ENCODE measurements around the gene ADAP1.

The ADAP1 gene

GRCh38 chr7:972676-973309 lies 18.3 kb upstream of the ADAP1 start:
- Histone ChIP-seq H3K9me3 (ENCODE audit: control insufficient read depth, insufficient read depth, low read length) (no peaks in the 10 kb centered on the region), H3K4me1 (ENCODE audit: control insufficient read depth, insufficient read depth, low read length) (peaks cover 2% of the 10 kb centered on the region; the same call in 1 of the 2 replicates), H3K27ac (ENCODE audit: low read length) (no peak overlapping the region), H3K27me3 (ENCODE audit: control insufficient read depth, insufficient read depth, low read length) (no peaks in the 10 kb centered on the region), H3K4me3 (ENCODE audit: low read length) (no peak overlapping the region), H3K36me3 (ENCODE audit: control insufficient read depth, insufficient read depth, low read length) (peaks cover 19% of the 10 kb centered on the region)
- 100% methylated on average over 1 of the region's 10 CpGs for WGBS (ENCODE audit: insufficient coverage, insufficient read length)
- no peak for DNase-seq (ENCODE audit: low read depth, low spot score)

GRCh38 chr7:972110-972509 lies 17.6 kb upstream of the ADAP1 start:
- DNase-seq (ENCODE audit: low read depth, low spot score) = no peak
- Histone ChIP-seq H3K4me3 (ENCODE audit: low read length) (no peak overlapping the region), H3K4me1 (ENCODE audit: control insufficient read depth, insufficient read depth, low read length) (peaks cover 2% of the 10 kb centered on the region; the same call in 1 of the 2 replicates), H3K36me3 (ENCODE audit: control insufficient read depth, insufficient read depth, low read length) (peaks cover 25% of the 10 kb centered on the region), H3K9me3 (ENCODE audit: control insufficient read depth, insufficient read depth, low read length) (no peaks in the 10 kb centered on the region), H3K27me3 (ENCODE audit: control insufficient read depth, insufficient read depth, low read length) (no peaks in the 10 kb centered on the region), H3K27ac (ENCODE audit: low read length) (no peak overlapping the region)
- WGBS (ENCODE audit: insufficient coverage, insufficient read length) = no CpG with 5 or more reads among the region's 12 CpGs

- no CpG with 5 or more reads among the region's 6 CpGs for WGBS (ENCODE audit: insufficient coverage, insufficient read length)
- Histone ChIP-seq H3K27me3 (ENCODE audit: control insufficient read depth, insufficient read depth, low read length) (no peaks in the 10 kb centered on the region), H3K9me3 (ENCODE audit: control insufficient read depth, insufficient read depth, low read length) (no peaks in the 10 kb centered on the region), H3K4me3 (ENCODE audit: low read length) (no peak overlapping the region), H3K4me1 (ENCODE audit: control insufficient read depth, insufficient read depth, low read length) (peaks cover 1% of the 10 kb centered on the region; the same call in 1 of the 2 replicates), H3K36me3 (ENCODE audit: control insufficient read depth, insufficient read depth, low read length) (peaks cover 25% of the 10 kb centered on the region), H3K27ac (ENCODE audit: low read length) (no peak overlapping the region)
- no peak for DNase-seq (ENCODE audit: low read depth, low spot score)
Measured at GRCh38 chr7:970744-971143, 16.3 kb upstream of the ADAP1 start.

- Histone ChIP-seq H3K4me3 (ENCODE audit: low read length) (no peak overlapping the region), H3K9me3 (ENCODE audit: control insufficient read depth, insufficient read depth, low read length) (no peaks in the 10 kb centered on the region), H3K36me3 (ENCODE audit: control insufficient read depth, insufficient read depth, low read length) (peaks cover 25% of the 10 kb centered on the region), H3K27me3 (ENCODE audit: control insufficient read depth, insufficient read depth, low read length) (no peaks in the 10 kb centered on the region), H3K27ac (ENCODE audit: low read length) (no peak overlapping the region), H3K4me1 (ENCODE audit: control insufficient read depth, insufficient read depth, low read length) (no peaks in the 10 kb centered on the region; the same call in 1 of the 2 replicates)
- no peak for DNase-seq (ENCODE audit: low read depth, low spot score)
- no CpG with 5 or more reads among the region's 11 CpGs for WGBS (ENCODE audit: insufficient coverage, insufficient read length)
Measured at GRCh38 chr7:969403-969802, 14.9 kb upstream of the ADAP1 start.

GRCh38 chr7:968205-969105 lies 14.0 kb upstream of the ADAP1 start:
- H3K27me3 ChIP-seq (ENCODE audit: control insufficient read depth, insufficient read depth, low read length) = no peaks in the 10 kb centered on the region
- H3K4me3 ChIP-seq (ENCODE audit: low read length) = no peak overlapping the region
- H3K36me3 ChIP-seq (ENCODE audit: control insufficient read depth, insufficient read depth, low read length) = peaks cover 25% of the 10 kb centered on the region
- H3K27ac ChIP-seq (ENCODE audit: low read length) = no peak overlapping the region
- DNase-seq (ENCODE audit: low read depth, low spot score) = no peak
- no peaks in the 10 kb centered on the region for H3K9me3 ChIP-seq (ENCODE audit: control insufficient read depth, insufficient read depth, low read length)
- no peaks in the 10 kb centered on the region; the same call in 1 of the 2 replicates for H3K4me1 ChIP-seq (ENCODE audit: control insufficient read depth, insufficient read depth, low read length)
- no CpG with 5 or more reads among the region's 24 CpGs for WGBS (ENCODE audit: insufficient coverage, insufficient read length)

GRCh38 chr7:967361-968082 lies 13.0 kb upstream of the ADAP1 start:
- H3K27me3 ChIP-seq (ENCODE audit: control insufficient read depth, insufficient read depth, low read length) = no peaks in the 10 kb centered on the region
- no peak for DNase-seq (ENCODE audit: low read depth, low spot score)
- H3K9me3 ChIP-seq (ENCODE audit: control insufficient read depth, insufficient read depth, low read length) = no peaks in the 10 kb centered on the region
- peaks cover 21% of the 10 kb centered on the region for H3K36me3 ChIP-seq (ENCODE audit: control insufficient read depth, insufficient read depth, low read length)
- no CpG with 5 or more reads among the region's 39 CpGs for WGBS (ENCODE audit: insufficient coverage, insufficient read length)
- H3K27ac ChIP-seq (ENCODE audit: low read length) = no peak overlapping the region
- H3K4me1 ChIP-seq (ENCODE audit: control insufficient read depth, insufficient read depth, low read length) = peaks cover 2% of the 10 kb centered on the region; the same call in 1 of the 2 replicates
- H3K4me3 ChIP-seq (ENCODE audit: low read length) = no peak overlapping the region

- Histone ChIP-seq H3K27me3 (ENCODE audit: control insufficient read depth, insufficient read depth, low read length) (no peaks in the 10 kb centered on the region), H3K27ac (ENCODE audit: low read length) (no peak overlapping the region), H3K36me3 (ENCODE audit: control insufficient read depth, insufficient read depth, low read length) (peaks cover 21% of the 10 kb centered on the region), H3K9me3 (ENCODE audit: control insufficient read depth, insufficient read depth, low read length) (no peaks in the 10 kb centered on the region), H3K4me1 (ENCODE audit: control insufficient read depth, insufficient read depth, low read length) (peaks cover 2% of the 10 kb centered on the region; the same call in 1 of the 2 replicates), H3K4me3 (ENCODE audit: low read length) (no peak overlapping the region)
- no peak for DNase-seq (ENCODE audit: low read depth, low spot score)
- WGBS (ENCODE audit: insufficient coverage, insufficient read length) = no CpG with 5 or more reads among the region's 22 CpGs
Measured at GRCh38 chr7:966291-967069, 12.0 kb upstream of the ADAP1 start.

- Histone ChIP-seq H3K4me3 (ENCODE audit: low read length) (no peak overlapping the region), H3K27ac (ENCODE audit: low read length) (no peak overlapping the region), H3K9me3 (ENCODE audit: control insufficient read depth, insufficient read depth, low read length) (no peaks in the 10 kb centered on the region), H3K27me3 (ENCODE audit: control insufficient read depth, insufficient read depth, low read length) (no peaks in the 10 kb centered on the region), H3K4me1 (ENCODE audit: control insufficient read depth, insufficient read depth, low read length) (peaks cover 2% of the 10 kb centered on the region; the same call in 1 of the 2 replicates), H3K36me3 (ENCODE audit: control insufficient read depth, insufficient read depth, low read length) (peaks cover 16% of the 10 kb centered on the region)
- WGBS (ENCODE audit: insufficient coverage, insufficient read length) = no CpG with 5 or more reads among the region's 27 CpGs
- no peak for DNase-seq (ENCODE audit: low read depth, low spot score)
Measured at GRCh38 chr7:964401-965231, 10.1 kb upstream of the ADAP1 start.

- no peaks in the 10 kb centered on the region for H3K9me3 ChIP-seq (ENCODE audit: control insufficient read depth, insufficient read depth, low read length)
- no peak overlapping the region for H3K4me3 ChIP-seq (ENCODE audit: low read length)
- no peak overlapping the region for H3K27ac ChIP-seq (ENCODE audit: low read length)
- no CpG with 5 or more reads among the region's 37 CpGs for WGBS (ENCODE audit: insufficient coverage, insufficient read length)
- peaks cover 2% of the 10 kb centered on the region; the same call in 1 of the 2 replicates for H3K4me1 ChIP-seq (ENCODE audit: control insufficient read depth, insufficient read depth, low read length)
- no peak for DNase-seq (ENCODE audit: low read depth, low spot score)
- no peaks in the 10 kb centered on the region for H3K27me3 ChIP-seq (ENCODE audit: control insufficient read depth, insufficient read depth, low read length)
- peaks cover 13% of the 10 kb centered on the region for H3K36me3 ChIP-seq (ENCODE audit: control insufficient read depth, insufficient read depth, low read length)
Measured at GRCh38 chr7:963236-964078, 9.0 kb upstream of the ADAP1 start.

Data from iPS DF 6.9 (cell line).